ENCODE measurements around the gene DNAH10.

DNAH10 gene

DNA sequence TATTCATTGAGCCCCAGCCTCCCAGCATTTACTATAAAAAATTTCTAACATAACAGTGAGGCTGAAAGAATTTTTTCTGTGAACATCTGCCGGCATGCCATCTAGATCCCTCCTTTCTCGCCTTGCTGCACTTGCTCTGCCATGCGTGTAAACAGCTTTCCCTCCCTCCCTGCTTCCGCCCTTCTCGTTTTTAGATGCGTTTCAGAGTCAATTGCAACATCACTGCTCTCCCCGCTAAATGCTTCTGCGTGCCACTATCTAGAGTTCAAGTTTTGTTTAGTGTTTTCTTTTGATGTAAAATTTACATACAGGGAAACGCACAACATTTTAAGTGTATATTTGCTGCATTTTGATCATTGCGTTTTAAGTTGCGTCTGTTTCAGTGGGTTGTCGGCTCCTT lies 126.9 kb downstream of the DNAH10 start:
- no peak for DNase-seq (ENCODE audit: low spot score)

DNA sequence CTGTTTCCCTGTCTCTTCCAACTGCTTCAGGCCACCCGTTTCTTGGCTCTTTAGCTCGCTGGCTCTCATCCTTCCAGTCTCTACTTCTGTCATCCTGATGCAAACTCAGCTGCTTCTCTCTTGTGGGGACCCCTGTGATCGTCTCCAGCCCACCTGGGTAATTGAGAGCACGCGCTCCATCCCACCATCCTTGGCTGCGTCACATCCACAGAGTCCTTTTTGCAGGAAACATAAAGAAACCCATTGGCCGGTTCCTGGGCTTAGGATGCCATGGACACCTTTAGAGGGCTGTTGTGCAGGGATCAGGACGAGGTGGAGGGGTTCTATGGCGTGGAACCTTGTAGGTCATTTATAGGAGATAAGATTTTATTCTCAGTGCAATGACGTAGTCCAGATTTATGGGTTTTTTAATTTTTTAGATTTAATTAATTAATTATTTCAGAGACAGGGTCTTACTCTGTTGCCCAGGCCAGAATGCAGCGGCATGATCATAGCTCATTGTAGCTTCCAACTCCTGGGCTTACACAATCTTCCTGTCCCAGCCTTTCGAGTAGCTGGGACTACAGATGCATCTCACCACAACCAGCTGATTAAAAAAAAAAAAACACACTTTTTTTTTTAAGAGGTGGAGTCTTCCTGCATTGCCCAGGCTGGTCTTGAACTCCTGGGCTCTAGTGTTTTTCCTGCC lies 127.9 kb downstream of the DNAH10 start:
- DNase-seq (ENCODE audit: low spot score): no peak

GRCh38 chr12:123890536-123890902 lies 128.4 kb downstream of the DNAH10 start:
- DNase-seq (ENCODE audit: low spot score): no peak

- DNase-seq (ENCODE audit: low spot score): no peak
Observed at GRCh38 chr12:123891011-123891410, 128.9 kb downstream of the DNAH10 start.

DNA sequence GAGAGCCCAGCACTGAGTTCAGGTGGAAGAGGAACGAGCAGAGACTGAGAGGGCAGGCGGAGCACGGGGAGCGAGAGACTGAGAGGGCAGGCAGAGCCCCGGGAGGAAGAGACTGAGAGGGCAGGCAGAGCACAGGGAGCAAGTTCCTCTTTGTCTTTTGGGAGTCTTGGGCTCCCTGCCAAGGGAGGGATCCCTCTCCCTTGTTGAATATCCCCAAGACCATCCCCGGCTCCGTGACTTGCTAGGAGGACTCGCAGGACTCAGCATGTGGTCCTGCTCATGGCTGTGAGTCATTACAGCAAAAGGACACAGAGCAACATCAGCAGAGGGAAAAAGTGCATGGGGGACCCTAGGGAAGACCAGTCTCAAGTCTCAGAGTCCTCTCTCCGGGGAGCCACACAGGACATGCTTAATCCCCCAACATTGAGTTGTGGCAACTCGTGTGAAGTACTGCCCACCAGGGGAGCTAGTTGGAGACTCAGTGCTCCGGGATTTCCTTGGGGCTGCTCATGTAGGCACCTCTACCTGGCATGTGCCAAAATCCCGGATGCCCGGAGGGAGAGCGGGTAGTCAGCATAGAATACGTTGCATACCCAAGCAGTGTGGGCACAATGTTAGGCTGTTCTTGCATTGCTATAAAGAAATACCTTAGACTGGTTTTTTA lies 129.5 kb downstream of the DNAH10 start:
- DNase-seq (ENCODE audit: low spot score): no peak

GRCh38 chr12:123892180-123892559 lies 130.1 kb downstream of the DNAH10 start:
- no peak for DNase-seq (ENCODE audit: low spot score)

GRCh38 chr12:123892853-123893252 lies 130.8 kb downstream of the DNAH10 start:
- DNase-seq (ENCODE audit: low spot score): no peak

- DNase-seq (ENCODE audit: low spot score): no peak
Observed at GRCh38 chr12:123893276-123893675, 131.2 kb downstream of the DNAH10 start.

GRCh38 chr12:123894823-123895345 lies 132.8 kb downstream of the DNAH10 start:
- no peak for DNase-seq (ENCODE audit: low spot score)

- DNase-seq (ENCODE audit: low spot score): no peak
Observed at GRCh38 chr12:123895451-123895850, 133.3 kb downstream of the DNAH10 start.

- DNase-seq (ENCODE audit: low spot score): no peak
Observed at GRCh38 chr12:123896767-123897166, 134.7 kb downstream of the DNAH10 start.

- no peak for DNase-seq (ENCODE audit: low spot score)
Observed at GRCh38 chr12:123897221-123897620, 135.1 kb downstream of the DNAH10 start.

DNA sequence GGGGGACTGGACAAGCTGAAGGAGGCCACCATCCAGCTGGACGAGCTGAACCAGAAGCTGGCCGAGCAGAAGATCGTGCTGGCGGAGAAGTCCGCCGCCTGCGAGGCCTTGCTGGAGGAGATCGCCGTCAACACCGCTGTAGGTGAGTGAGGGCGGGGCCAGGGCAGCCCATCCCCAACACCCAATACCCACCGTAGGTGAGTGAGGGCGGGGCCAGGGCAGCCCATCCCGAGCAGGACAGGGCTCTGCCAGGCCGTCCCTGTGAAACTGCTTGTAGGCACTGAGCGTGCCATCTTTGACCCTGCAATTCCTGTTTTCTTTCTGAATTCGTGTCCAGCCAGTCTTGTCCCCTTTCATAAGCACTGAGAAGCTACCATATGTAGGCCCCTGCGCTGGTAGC lies 136.6 kb downstream of the DNAH10 start:
- no peak for DNase-seq (ENCODE audit: low spot score)

DNA sequence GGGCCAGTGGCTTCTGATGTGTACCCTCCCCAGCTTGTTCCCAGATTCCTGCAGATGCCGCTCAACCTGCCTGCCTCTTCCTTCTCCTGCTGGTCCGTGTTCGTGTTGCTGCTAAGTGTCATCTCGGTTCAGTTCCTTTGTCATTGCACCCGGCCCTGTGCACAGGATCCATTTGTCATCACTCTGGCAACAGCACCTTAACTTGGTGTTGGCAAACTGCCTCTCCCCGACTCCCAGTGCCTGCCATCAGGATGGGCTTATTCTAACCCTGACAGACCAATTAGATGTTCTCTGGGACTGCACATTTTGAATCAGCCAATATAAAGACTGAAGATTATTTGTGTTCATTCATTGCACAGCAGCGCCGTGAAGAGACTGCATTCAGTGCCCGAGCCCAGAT lies 137.3 kb downstream of the DNAH10 start:
- DNase-seq (ENCODE audit: low spot score): no peak

DNA sequence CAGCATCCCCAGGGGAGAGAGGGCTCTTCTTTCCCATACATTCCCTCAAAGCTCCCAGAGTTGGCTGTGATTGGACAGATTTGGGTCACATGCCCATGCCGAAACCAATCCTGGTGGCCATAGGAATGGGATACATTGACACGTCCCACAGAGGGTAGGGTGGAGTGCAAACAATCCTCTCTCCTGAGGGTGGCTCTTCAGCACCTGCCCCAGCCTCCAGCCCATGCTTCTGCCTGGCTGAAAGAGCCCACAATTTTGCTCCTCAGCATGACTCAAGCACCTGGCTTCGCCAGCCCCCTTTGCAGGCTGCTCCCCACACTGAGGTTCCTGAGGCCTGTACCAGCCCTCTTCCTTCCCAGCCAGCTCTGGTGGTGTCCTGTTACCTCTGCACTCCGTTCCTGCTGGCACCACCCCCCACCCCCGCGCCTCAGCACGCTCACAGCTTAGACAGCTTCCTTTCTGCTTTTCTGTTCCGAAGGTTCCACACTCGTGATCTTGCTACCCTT lies 138.8 kb downstream of the DNAH10 start:
- DNase-seq (ENCODE audit: low spot score): no peak

GRCh38 chr12:123902821-123903220 lies 140.7 kb downstream of the DNAH10 start:
- no peak for DNase-seq (ENCODE audit: low spot score)

DNA sequence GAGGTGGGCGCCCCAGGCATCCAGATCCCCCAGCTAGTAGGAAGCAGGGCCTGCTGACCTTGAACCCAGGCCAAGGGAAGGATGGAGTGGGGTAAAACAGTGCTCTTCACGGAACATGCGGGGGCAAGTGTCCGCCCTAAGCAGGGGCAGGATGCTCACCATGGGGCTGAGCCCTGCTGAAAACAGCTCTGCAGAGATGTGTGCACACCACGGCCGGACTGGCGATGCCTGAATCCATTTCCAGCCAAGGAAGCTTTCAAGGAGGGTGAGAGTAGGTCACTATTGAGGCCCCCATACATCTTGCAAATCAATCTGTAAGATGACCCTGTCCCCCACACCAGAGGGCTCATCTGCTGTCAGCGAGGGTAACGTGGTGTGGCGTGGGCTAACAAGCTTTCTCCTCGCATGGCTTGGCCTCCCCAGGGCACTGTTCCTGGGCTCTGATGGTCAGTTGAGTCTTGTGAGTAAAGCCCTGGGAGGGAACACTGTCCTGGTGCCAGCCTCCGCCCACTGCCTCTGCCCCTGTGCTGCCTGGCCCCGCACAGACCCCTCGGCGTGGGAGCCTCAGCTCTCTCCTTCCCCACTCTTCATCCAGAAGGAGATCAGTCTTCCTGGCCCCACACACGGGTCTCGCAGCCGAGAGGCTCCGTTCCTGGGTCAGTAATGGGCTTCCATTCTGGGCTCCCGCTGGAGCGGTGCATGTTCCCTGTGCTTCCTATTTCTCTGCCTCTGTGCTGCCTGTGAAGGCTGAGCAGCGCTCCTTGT lies 141.4 kb downstream of the DNAH10 start:
- no peak for DNase-seq (ENCODE audit: low spot score)

- peak; percentile 71 for DNase-seq (ENCODE audit: low spot score)
Observed at GRCh38 chr12:123905319-123905925, 143.3 kb downstream of the DNAH10 start.

GRCh38 chr12:123906711-123907420 lies 144.8 kb downstream of the DNAH10 start:
- no peak for DNase-seq (ENCODE audit: low spot score)

DNA sequence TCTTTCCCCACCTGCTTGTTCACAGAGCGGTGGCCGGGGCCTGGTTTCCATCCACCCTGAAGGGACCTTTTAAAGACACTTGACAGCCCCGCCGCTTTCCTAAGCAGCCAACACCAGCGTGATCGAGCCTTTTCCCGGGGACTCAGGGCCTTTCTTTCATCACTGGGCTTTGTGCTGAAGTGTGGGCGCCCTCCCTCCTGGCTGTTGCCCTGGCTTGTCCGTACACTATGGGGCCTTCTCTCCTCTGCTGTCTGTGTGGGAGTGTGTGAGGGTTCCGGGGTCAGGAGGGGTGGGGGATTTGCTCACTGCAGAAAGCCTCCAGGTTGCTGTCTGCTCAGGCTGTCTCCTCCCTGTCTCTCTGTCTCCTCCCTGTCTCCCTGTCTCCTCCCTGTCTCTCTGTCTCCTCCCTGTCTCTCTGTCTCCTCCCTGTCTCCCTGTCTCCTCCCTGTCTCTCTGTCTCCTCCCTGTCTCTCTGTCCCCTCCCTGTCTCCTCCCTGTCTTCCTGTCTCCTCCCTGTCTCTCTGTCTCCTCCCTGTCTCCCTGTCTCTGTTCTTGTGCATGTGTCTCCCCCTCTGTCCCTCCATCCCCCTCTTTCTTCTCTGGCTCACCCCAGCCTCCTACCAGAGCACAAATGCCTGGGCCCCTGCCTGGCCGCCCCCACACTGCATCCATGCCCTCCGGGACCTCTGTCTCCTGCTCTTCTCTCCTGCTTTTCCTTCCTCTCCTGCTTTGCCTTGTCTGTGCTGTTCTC lies 145.8 kb downstream of the DNAH10 start:
- peak; percentile 35 for DNase-seq (ENCODE audit: low spot score)

Measured in hepatic stellate cell (primary cell).